ENCODE measurements around the gene FOXN3. TPM values are rescaled to one million over a fixed set of nuclear protein-coding genes. Genes with fewer than 3 reads are reported as not detected.

FOXN3 gene
- total RNA-seq, 1 donor from 2014 or later: 31.8 TPM

GRCh38 chr14:89377544-89377943 is 39.5 kb downstream of the FOXN3 start:
- no peak overlapping the region for H3K27ac ChIP-seq (ENCODE audit: low read depth, low read length)
- H3K27me3 ChIP-seq (ENCODE audit: control insufficient read depth in 3 of 3, insufficient read depth in 3 of 3, low read length in 3 of 3): no peaks in the 10 kb centered on the region
- peaks cover 0 to 2% (median 0%) of the 10 kb centered on the region in 3 donors for H3K9me3 ChIP-seq (ENCODE audit: control insufficient read depth in 3 of 3, low read length in 3 of 3)
- peaks cover 5 to 13% (median 12%) of the 10 kb centered on the region in 3 donors for H3K4me1 ChIP-seq (ENCODE audit: control insufficient read depth in 3 of 3, insufficient read depth in 3 of 3, low read length in 3 of 3)
- H3K36me3 ChIP-seq (ENCODE audit: control insufficient read depth in 3 of 3, insufficient read depth in 3 of 3, low read length in 3 of 3): no peaks in the 10 kb centered on the region
- H3K4me3 ChIP-seq (ENCODE audit: low read length in 3 of 3): no peak overlapping the region
- no peak overlapping the region for H3K9ac ChIP-seq (ENCODE audit: low read depth in 1 of 3, low read length in 3 of 3)

DNA sequence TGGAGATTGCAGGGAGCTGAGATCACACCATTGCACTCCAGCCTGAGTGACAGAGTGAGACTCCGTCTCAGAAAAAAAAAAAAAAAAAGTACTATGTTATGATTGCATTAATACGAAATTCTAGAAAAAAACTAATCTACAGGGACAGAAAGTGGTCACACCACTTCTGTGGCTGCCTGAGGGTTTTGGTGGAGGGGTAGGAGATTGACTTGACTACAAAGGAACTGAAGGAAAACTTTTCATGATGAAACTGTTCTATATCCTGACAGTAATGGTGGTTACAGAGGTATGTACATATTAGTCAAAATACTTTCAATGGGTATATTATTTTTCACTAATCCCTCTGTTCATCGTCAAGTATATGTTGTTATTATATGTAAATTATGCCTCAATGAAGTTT is 42.1 kb downstream of the FOXN3 start:
- no peaks in the 10 kb centered on the region for H3K36me3 ChIP-seq (ENCODE audit: control insufficient read depth in 3 of 3, insufficient read depth in 3 of 3, low read length in 3 of 3)
- no peaks in the 10 kb centered on the region for H3K27me3 ChIP-seq (ENCODE audit: control insufficient read depth in 3 of 3, insufficient read depth in 3 of 3, low read length in 3 of 3)
- H3K4me1 ChIP-seq (ENCODE audit: control insufficient read depth in 3 of 3, insufficient read depth in 3 of 3, low read length in 3 of 3): peaks cover 20 to 26% (median 25%) of the 10 kb centered on the region in 3 donors
- H3K9ac ChIP-seq (ENCODE audit: low read depth in 1 of 3, low read length in 3 of 3): no peak overlapping the region
- no peaks in the 10 kb centered on the region for H3K9me3 ChIP-seq (ENCODE audit: control insufficient read depth in 3 of 3, low read length in 3 of 3)
- no peak overlapping the region for H3K27ac ChIP-seq (ENCODE audit: low read depth, low read length)
- no peak overlapping the region for H3K4me3 ChIP-seq (ENCODE audit: low read length in 3 of 3)

- Histone ChIP-seq H3K27me3 (ENCODE audit: control insufficient read depth in 3 of 3, insufficient read depth in 3 of 3, low read length in 3 of 3) (no peaks in the 10 kb centered on the region), H3K9ac (ENCODE audit: low read depth in 1 of 3, low read length in 3 of 3) (no peak overlapping the region), H3K4me1 (ENCODE audit: control insufficient read depth in 3 of 3, insufficient read depth in 3 of 3, low read length in 3 of 3) (peaks cover 25 to 27% (median 27%) of the 10 kb centered on the region in 3 donors), H3K4me3 (ENCODE audit: low read length in 3 of 3) (no peak overlapping the region), H3K27ac (ENCODE audit: low read depth, low read length) (no peak overlapping the region), H3K9me3 (ENCODE audit: control insufficient read depth in 3 of 3, low read length in 3 of 3) (no peaks in the 10 kb centered on the region), H3K36me3 (ENCODE audit: control insufficient read depth in 3 of 3, insufficient read depth in 3 of 3, low read length in 3 of 3) (no peaks in the 10 kb centered on the region)
These were observed 43.8 kb downstream of the FOXN3 start for GRCh38 chr14:89373185-89373584.

DNA sequence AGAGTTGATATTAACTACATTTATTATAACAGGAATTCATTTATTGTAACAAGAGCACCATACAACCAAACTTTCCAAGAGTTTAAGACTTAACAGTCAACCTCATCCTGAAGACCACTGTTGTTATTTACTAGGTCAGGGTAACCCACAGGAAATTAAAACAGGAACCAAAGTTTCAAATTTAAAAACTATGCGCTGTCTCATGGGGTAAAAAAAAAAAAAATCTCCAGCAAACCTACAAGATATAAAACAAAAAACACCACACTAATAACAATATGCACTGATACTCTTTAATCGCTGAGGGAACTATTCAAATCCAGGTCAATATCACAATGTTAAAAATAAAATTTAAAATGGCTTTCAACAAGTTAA is 44.5 kb downstream of the FOXN3 start:
- no peak overlapping the region for H3K9ac ChIP-seq (ENCODE audit: low read depth in 1 of 3, low read length in 3 of 3)
- peaks cover 27 to 30% (median 30%) of the 10 kb centered on the region in 3 donors for H3K4me1 ChIP-seq (ENCODE audit: control insufficient read depth in 3 of 3, insufficient read depth in 3 of 3, low read length in 3 of 3)
- no peaks in the 10 kb centered on the region for H3K36me3 ChIP-seq (ENCODE audit: control insufficient read depth in 3 of 3, insufficient read depth in 3 of 3, low read length in 3 of 3)
- H3K9me3 ChIP-seq (ENCODE audit: control insufficient read depth in 3 of 3, low read length in 3 of 3): no peaks in the 10 kb centered on the region
- no peak overlapping the region for H3K4me3 ChIP-seq (ENCODE audit: low read length in 3 of 3)
- no peaks in the 10 kb centered on the region for H3K27me3 ChIP-seq (ENCODE audit: control insufficient read depth in 3 of 3, insufficient read depth in 3 of 3, low read length in 3 of 3)
- H3K27ac ChIP-seq (ENCODE audit: low read depth, low read length): no peak overlapping the region

GRCh38 chr14:89371585-89372511 is 45.2 kb downstream of the FOXN3 start:
- Histone ChIP-seq H3K36me3 (ENCODE audit: control insufficient read depth in 3 of 3, insufficient read depth in 3 of 3, low read length in 3 of 3) (no peaks in the 10 kb centered on the region), H3K4me1 (ENCODE audit: control insufficient read depth in 3 of 3, insufficient read depth in 3 of 3, low read length in 3 of 3) (peaks cover 34 to 37% (median 36%) of the 10 kb centered on the region in 3 donors), H3K4me3 (ENCODE audit: low read length in 3 of 3) (no peak overlapping the region), H3K9ac (ENCODE audit: low read depth in 1 of 3, low read length in 3 of 3) (no peak overlapping the region), H3K9me3 (ENCODE audit: control insufficient read depth in 3 of 3, low read length in 3 of 3) (no peaks in the 10 kb centered on the region), H3K27ac (ENCODE audit: low read depth, low read length) (no peak overlapping the region), H3K27me3 (ENCODE audit: control insufficient read depth in 3 of 3, insufficient read depth in 3 of 3, low read length in 3 of 3) (no peaks in the 10 kb centered on the region)

DNA sequence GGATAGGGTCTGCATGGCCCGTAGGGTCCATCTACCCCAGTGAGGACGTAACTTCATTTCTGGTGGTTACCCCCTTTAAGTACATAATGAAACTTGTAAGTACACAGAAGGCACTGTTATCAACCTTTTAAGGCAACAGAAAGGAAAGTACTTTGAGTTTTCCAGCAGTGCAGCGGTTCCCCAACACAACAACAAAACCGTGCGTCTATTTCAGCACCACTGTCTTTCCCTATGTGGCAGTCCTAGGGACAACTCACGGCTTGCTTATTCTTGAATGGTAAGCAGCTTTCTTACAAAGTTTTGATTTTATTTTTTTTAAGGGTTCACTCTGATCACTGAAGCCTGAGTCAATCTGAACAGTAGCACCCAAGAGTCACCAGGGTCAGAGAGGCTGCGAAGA is 46.3 kb downstream of the FOXN3 start:
- peaks cover 37 to 42% (median 42%) of the 10 kb centered on the region in 3 donors for H3K4me1 ChIP-seq (ENCODE audit: control insufficient read depth in 3 of 3, insufficient read depth in 3 of 3, low read length in 3 of 3)
- no peak overlapping the region for H3K9ac ChIP-seq (ENCODE audit: low read depth in 1 of 3, low read length in 3 of 3)
- no peak overlapping the region for H3K4me3 ChIP-seq (ENCODE audit: low read length in 3 of 3)
- H3K36me3 ChIP-seq (ENCODE audit: control insufficient read depth in 3 of 3, insufficient read depth in 3 of 3, low read length in 3 of 3): no peaks in the 10 kb centered on the region
- no peak overlapping the region for H3K27ac ChIP-seq (ENCODE audit: low read depth, low read length)
- H3K9me3 ChIP-seq (ENCODE audit: control insufficient read depth in 3 of 3, low read length in 3 of 3): no peaks in the 10 kb centered on the region
- H3K27me3 ChIP-seq (ENCODE audit: control insufficient read depth in 3 of 3, insufficient read depth in 3 of 3, low read length in 3 of 3): no peaks in the 10 kb centered on the region

DNA sequence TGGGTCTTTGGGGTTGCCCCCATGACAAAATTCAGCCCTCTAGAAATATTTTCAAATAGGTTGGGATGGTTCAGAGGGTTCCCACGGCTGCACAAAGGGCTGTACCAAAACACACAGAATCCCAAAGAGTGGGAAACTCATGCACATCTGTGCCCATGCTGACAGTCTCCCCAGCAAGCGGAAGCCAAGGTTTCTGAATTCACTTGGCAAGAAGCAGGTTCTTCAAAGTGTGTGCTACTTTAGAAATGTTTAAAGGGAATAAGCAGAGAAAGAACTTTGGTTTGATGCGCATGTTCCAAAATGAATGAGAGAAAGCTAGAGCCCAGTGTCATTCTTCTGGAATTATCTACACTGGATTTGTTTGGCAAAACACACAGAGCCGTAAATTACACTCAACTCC is 46.7 kb downstream of the FOXN3 start:
- Histone ChIP-seq H3K27ac (ENCODE audit: low read depth, low read length) (no peak overlapping the region), H3K4me1 (ENCODE audit: control insufficient read depth in 3 of 3, insufficient read depth in 3 of 3, low read length in 3 of 3) (peaks cover 39 to 44% (median 42%) of the 10 kb centered on the region in 3 donors)

DNA sequence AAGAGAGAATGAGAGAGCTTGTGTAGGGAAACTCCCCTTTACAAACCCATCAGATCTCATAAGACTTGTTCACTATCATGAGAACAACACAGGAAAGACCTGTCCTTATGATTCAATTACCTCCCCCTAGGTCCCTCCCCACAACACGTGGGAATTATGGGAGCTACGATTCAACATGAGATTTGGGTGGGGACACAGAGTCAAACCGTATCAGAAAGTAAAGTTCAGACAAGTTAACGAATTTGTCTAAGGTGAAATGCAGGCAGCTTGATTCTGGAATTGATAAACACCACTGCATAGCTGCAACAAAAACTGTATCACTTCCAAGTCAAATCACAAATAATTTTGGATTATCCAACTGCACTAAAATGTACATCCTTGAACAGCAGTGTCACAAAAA is 47.4 kb downstream of the FOXN3 start:
- H3K4me3 ChIP-seq (ENCODE audit: low read length in 3 of 3): no peak overlapping the region
- H3K36me3 ChIP-seq (ENCODE audit: control insufficient read depth in 3 of 3, insufficient read depth in 3 of 3, low read length in 3 of 3): no peaks in the 10 kb centered on the region
- peaks cover 43 to 48% (median 44%) of the 10 kb centered on the region in 3 donors for H3K4me1 ChIP-seq (ENCODE audit: control insufficient read depth in 3 of 3, insufficient read depth in 3 of 3, low read length in 3 of 3)
- no peaks in the 10 kb centered on the region for H3K9me3 ChIP-seq (ENCODE audit: control insufficient read depth in 3 of 3, low read length in 3 of 3)
- H3K9ac ChIP-seq (ENCODE audit: low read depth in 1 of 3, low read length in 3 of 3): no peak overlapping the region
- H3K27ac ChIP-seq (ENCODE audit: low read depth, low read length): peak overlapping the region; percentile 57
- no peaks in the 10 kb centered on the region for H3K27me3 ChIP-seq (ENCODE audit: control insufficient read depth in 3 of 3, insufficient read depth in 3 of 3, low read length in 3 of 3)

More for the DNA sequence above, 46.7 kb downstream of the FOXN3 start:
- Histone ChIP-seq H3K36me3 (ENCODE audit: control insufficient read depth in 3 of 3, insufficient read depth in 3 of 3, low read length in 3 of 3) (no peaks in the 10 kb centered on the region), H3K27me3 (ENCODE audit: control insufficient read depth in 3 of 3, insufficient read depth in 3 of 3, low read length in 3 of 3) (no peaks in the 10 kb centered on the region), H3K9ac (ENCODE audit: low read depth in 1 of 3, low read length in 3 of 3) (no peak overlapping the region), H3K4me3 (ENCODE audit: low read length in 3 of 3) (no peak overlapping the region), H3K9me3 (ENCODE audit: control insufficient read depth in 3 of 3, low read length in 3 of 3) (no peaks in the 10 kb centered on the region)

DNA sequence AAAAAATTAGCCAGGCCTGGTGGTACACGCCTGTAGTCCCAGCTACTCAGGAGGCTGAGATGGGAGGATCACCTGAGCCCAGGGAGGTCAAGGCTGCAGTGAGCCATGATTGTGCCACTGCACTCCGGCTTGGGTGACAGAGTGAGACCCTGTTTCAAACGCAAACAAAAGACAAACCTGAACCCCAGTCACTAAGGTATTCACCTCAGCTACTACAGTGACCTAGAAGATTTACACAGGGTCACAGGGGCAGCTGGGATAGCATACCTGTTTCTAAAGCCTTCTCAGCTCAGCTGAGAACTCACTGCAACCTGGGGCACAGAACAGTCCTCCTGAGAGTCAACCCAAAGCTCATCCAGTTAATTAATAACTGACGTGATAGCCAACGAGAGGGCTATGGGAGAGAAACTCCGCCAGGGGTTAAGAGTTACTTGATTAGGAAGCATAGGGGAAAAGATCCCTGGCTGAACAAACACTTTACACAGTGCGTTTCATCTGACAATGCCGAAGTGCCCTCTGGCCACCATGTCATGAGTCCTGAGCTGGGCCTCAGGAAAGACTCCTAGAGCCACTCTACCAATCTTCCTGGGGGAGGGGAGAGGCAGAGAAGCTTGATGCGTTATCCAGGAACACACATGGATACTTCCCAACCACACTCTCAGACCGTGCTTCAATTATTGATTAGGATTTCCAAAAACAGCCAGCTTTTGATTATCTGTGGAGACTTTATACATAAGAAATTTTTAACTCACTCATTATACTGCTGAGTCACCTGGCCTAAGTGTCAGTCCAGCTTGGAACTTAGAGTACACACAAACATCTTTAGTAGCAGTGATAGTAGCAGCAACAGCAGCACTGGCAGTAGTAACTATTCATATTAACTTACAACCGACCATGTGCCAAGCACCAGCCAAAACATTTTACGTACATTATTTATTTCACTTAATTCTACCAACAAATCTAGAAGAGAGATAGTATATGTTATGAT is 48.2 kb downstream of the FOXN3 start:
- Histone ChIP-seq H3K27me3 (ENCODE audit: control insufficient read depth in 3 of 3, insufficient read depth in 3 of 3, low read length in 3 of 3) (no peaks in the 10 kb centered on the region), H3K4me3 (ENCODE audit: low read length in 3 of 3) (no peak overlapping the region), H3K4me1 (ENCODE audit: control insufficient read depth in 3 of 3, insufficient read depth in 3 of 3, low read length in 3 of 3) (peaks cover 48 to 55% (median 49%) of the 10 kb centered on the region in 3 donors), H3K27ac (ENCODE audit: low read depth, low read length) (peak overlapping the region; percentile 57), H3K9me3 (ENCODE audit: control insufficient read depth in 3 of 3, low read length in 3 of 3) (no peaks in the 10 kb centered on the region), H3K36me3 (ENCODE audit: control insufficient read depth in 3 of 3, insufficient read depth in 3 of 3, low read length in 3 of 3) (no peaks in the 10 kb centered on the region), H3K9ac (ENCODE audit: low read depth in 1 of 3, low read length in 3 of 3) (no peak overlapping the region)
